HCT116 (cell line): Measurements from ENCODE around the gene FKBP14. TPM values are rescaled to one million over a fixed set of nuclear protein-coding genes. Genes with fewer than 3 reads are reported as not detected.

Source experiments
- ATAC-seq: fragments of 200-7000 bp; cut with Tn5 transposase; 2 replicates; pipeline ENCODE4 v1.9.1; 2020; ENCODE audit warnings: mild to moderate bottlenecking, moderate library complexity
- BruUV-seq: library from RNA; stranded (reverse); fragments of 400-500 nt; replicated peaks from 2 replicates; lab custom pipeline; 2021; lab: Mats Ljungman, UMichigan
- CTCF ChIA-PET: fragments of 300-600 bp; sonication (Branson Sonifier 250); formaldehyde crosslinking; loops from one replicate; lab custom pipeline; 2021; ENCODE audit warnings: antibody characterized with exemption; lab: Charles Lee
- POLR2A ChIA-PET: fragments of 300-600, 350-600 bp; sonication (Branson Sonifier 250); formaldehyde crosslinking; loops from one replicate; lab custom pipeline; 2021; ENCODE audit warnings: antibody characterized with exemption; lab: Charles Lee
- RAD21 ChIA-PET, 2 experiments: fragments of 300-600 bp; sonication (Branson Sonifier 250); formaldehyde crosslinking; loops; one replicate each; lab custom pipeline; 2023; ENCODE audit warnings: low total read pairs in 2 of 2; ENCODE audit not compliant: uncharacterized antibody in 2 of 2, unreplicated experiment in 2 of 2, low non-redundant PET in 1 of 2; lab: Charles Lee
- DNase-seq: peaks from one replicate; pipeline ENCODE4 v3.0.0-alpha.2; 2010; ENCODE audit warnings: low read depth, low spot score
- H2AFZ ChIP-seq: fragments of 200-600 bp; shearing (Covaris generic), sonication (generic); 2 replicates; pipeline ENCODE4 v1.6.1; 2017; ENCODE audit warnings: low read depth, mixed run types, mixed read lengths, antibody characterized with exemption, low read length; ENCODE audit not compliant: poor library complexity, severe bottlenecking
- H3K27ac ChIP-seq: 2 replicates; pipeline ENCODE4 v1.5.1; 2012; ENCODE audit warnings: low read depth, low read length
- H3K27me3 ChIP-seq: fragments of 200-600 bp; sonication (generic); 2 replicates; pipeline ENCODE4 v1.6.1; 2016; ENCODE audit warnings: mixed run types, low read length, mixed read lengths; ENCODE audit not compliant: insufficient read depth
- H3K36me3 ChIP-seq, 2 experiments: fragments of 200-500 bp in 1 of 2; fragments of 200-600 bp in 1 of 2; sonication (Bioruptor generic) in 1 of 2; sonication (generic) in 1 of 2; 2 replicates each; pipeline versions ENCODE4 v1.5.1 to v1.6.1; 2014 to 2016; ENCODE audit warnings: low read length in 2 of 2, inconsistent platforms in 1 of 2, mixed read lengths in 1 of 2, mixed run types in 1 of 2; ENCODE audit not compliant: insufficient read depth in 2 of 2, control insufficient read depth in 1 of 2
- H3K4me1 ChIP-seq, 2 experiments: fragments of 200-600 bp in 1 of 2; sonication (generic) in 1 of 2; 2 replicates each; pipeline versions ENCODE4 v1.5.1 to v1.6.1; 2012 to 2017; ENCODE audit warnings: low read length in 2 of 2, inconsistent platforms in 1 of 2, mild to moderate bottlenecking in 1 of 2, mixed read lengths in 1 of 2, mixed run types in 1 of 2, moderate library complexity in 1 of 2; ENCODE audit not compliant: insufficient read depth in 2 of 2, control insufficient read depth in 1 of 2
- H3K4me2 ChIP-seq: fragments of 200-600 bp; sonication (generic); 2 replicates; pipeline ENCODE4 v1.6.1; 2017; ENCODE audit warnings: mixed run types, low read length, mixed read lengths
- H3K4me3 ChIP-seq, 2 experiments: fragments of 200-600 bp in 1 of 2; sonication (generic) in 1 of 2; replicated peaks in 1 of 2; 2 replicates each; pipeline ENCODE4 v1.5.1; 2011 to 2016; ENCODE audit warnings: low read length in 2 of 2, control low read depth in 1 of 2, low read depth in 1 of 2, mild to moderate bottlenecking in 1 of 2, mixed read lengths in 1 of 2, mixed run types in 1 of 2
- H3K79me2 ChIP-seq: fragments of 200-600 bp; sonication (generic); 2 replicates; pipeline ENCODE4 v1.6.1; 2017; ENCODE audit warnings: mild to moderate bottlenecking, mixed run types, low read length, moderate library complexity, mixed read lengths; ENCODE audit not compliant: insufficient read depth
- H3K9ac ChIP-seq: fragments of 200-600 bp; sonication (generic); 2 replicates; pipeline ENCODE4 v1.6.1; 2016; ENCODE audit warnings: low read length, mixed read lengths
- H3K9me2 ChIP-seq: fragments of 200-600 bp; sonication (generic), shearing (Covaris generic); 2 replicates; pipeline ENCODE4 v1.6.1; 2017; ENCODE audit warnings: mixed run types, mild to moderate bottlenecking, moderate library complexity; ENCODE audit not compliant: insufficient read depth
- H3K9me3 ChIP-seq, 2 experiments: fragments of 200-500 bp in 1 of 2; fragments of 200-600 bp in 1 of 2; sonication (Bioruptor generic) in 1 of 2; sonication (generic) in 1 of 2; 2 replicates each; pipeline ENCODE4 v1.6.1; 2014 to 2017; ENCODE audit warnings: low read length in 2 of 2, mixed read lengths in 2 of 2, inconsistent platforms in 1 of 2, low read depth in 1 of 2, mild to moderate bottlenecking in 1 of 2, mixed run types in 1 of 2, moderate library complexity in 1 of 2; ENCODE audit not compliant: control insufficient read depth in 1 of 2, insufficient read depth in 1 of 2
- H4K20me1 ChIP-seq: fragments of 200-600 bp; sonication (generic), shearing (Covaris generic); 2 replicates; pipeline ENCODE4 v1.6.1; 2017; ENCODE audit warnings: mixed run types, mild to moderate bottlenecking, moderate library complexity; ENCODE audit not compliant: insufficient read depth
- ATF3 ChIP-seq: IDR thresholded peaks from 2 replicates; pipeline ENCODE4 v1.6.1; 2012
- CBX3 ChIP-seq: IDR thresholded peaks from 2 replicates; pipeline ENCODE4 v1.6.1; 2012; ENCODE audit warnings: low read depth
- CTCF ChIP-seq, 3 experiments: fragments of 200-600 bp in 1 of 3; sonication (generic) in 1 of 3; IDR thresholded peaks in 2 of 3; conservative IDR thresholded peaks in 1 of 3; 2 replicates each; pipeline ENCODE4 v1.5.1; 2012 to 2017; ENCODE audit warnings: low read depth in 2 of 3, low read length in 2 of 3, antibody characterized with exemption in 1 of 3, borderline replicate concordance in 1 of 3, control low read depth in 1 of 3, mild to moderate bottlenecking in 1 of 3, mixed read lengths in 1 of 3, mixed run types in 1 of 3, moderate library complexity in 1 of 3; ENCODE audit not compliant: insufficient read depth in 1 of 3
- RAD21 ChIP-seq: IDR thresholded peaks from 2 replicates; pipeline ENCODE4 v1.6.1; 2012; ENCODE audit warnings: low read depth, mild to moderate bottlenecking
- SRF ChIP-seq: IDR thresholded peaks from 2 replicates; pipeline ENCODE4 v1.6.1; 2012; ENCODE audit warnings: low read depth
- ZBTB33 ChIP-seq: IDR thresholded peaks from 2 replicates; pipeline ENCODE4 v1.6.1; 2011; ENCODE audit warnings: mild to moderate bottlenecking, low read length, moderate library complexity; ENCODE audit not compliant: insufficient replicate concordance; ENCODE audit errors: extremely low read depth
- intact Hi-C: fragments of 100-400 bp; cut with micrococcal nuclease; formaldehyde crosslinking; loops from 2 replicates; pipeline ENCODE4 v1.10.0; 2022
- total RNA-seq: library from RNA; stranded (reverse); gene quantifications from one replicate; pipeline ENCODE4 v1.2.1, GENCODE V29; 2021; ENCODE audit not compliant: unreplicated experiment

Gene FKBP14
- total RNA-seq, 1 experiment from 2014 or later = 13.6 TPM

- DNase-seq = no peak
- BruUV-seq = no TSS peak
- Histone ChIP-seq H3K9ac (no peak overlapping the region), H2AFZ (no peak overlapping the region), H3K9me2 (no peaks in the 10 kb centered on the region), H3K4me1 (peaks cover 7% of the 10 kb centered on the region in 2 experiments; a peak in 3 of 4 replicates), H3K4me3 (no peak overlapping the region), H3K79me2 (peaks cover 26% of the 10 kb centered on the region), H3K9me3 (no peaks in the 10 kb centered on the region), H3K4me2 (no peak overlapping the region), H3K27me3 (no peaks in the 10 kb centered on the region), H4K20me1 (peaks cover 10% of the 10 kb centered on the region; the same call in 1 of the 2 replicates), H3K36me3 (peaks cover 0 to 4% of the 10 kb centered on the region in 2 experiments; a peak in 1 of 4 replicates), H3K27ac (no peak overlapping the region)
- CTCF ChIA-PET = no interaction called here
- intact Hi-C loops = no loop called here
- RAD21 ChIA-PET = interaction anchor here in 1 of 2 experiments (0.5 kb wide), 1 partner anchor 132 kb away, joined by 3 read pairs; no protein-coding TSS in a partner anchor
- POLR2A ChIA-PET = no interaction called here
- no peak for ATAC-seq
- TF ChIP-seq ZBTB33 (no peak), CBX3 (no peak), ATF3 (no peak), CTCF (IDR thresholded peaks at IDR 0.05 in 2 of 3, conservative IDR thresholded peaks at IDR 0.05 in 1 of 3; ENCODE audit: borderline replicate concordance in 1 of 3, insufficient read depth in 1 of 3, low read depth in 2 of 3, low read length in 2 of 3) (no peak), RAD21 (no peak), SRF (no peak)
Observed at GRCh38 chr7:30034501-30034900, 8.0 kb upstream of the FKBP14 start.
